Measurements from ENCODE around the gene GPR142. TPM values are rescaled to one million over a fixed set of nuclear protein-coding genes. Genes with fewer than 3 reads are reported as not detected.

Gene GPR142
- total and polyA plus RNA-seq, 4 donors, result 0.05 to 0.08 TPM; not detected in 2

DNA sequence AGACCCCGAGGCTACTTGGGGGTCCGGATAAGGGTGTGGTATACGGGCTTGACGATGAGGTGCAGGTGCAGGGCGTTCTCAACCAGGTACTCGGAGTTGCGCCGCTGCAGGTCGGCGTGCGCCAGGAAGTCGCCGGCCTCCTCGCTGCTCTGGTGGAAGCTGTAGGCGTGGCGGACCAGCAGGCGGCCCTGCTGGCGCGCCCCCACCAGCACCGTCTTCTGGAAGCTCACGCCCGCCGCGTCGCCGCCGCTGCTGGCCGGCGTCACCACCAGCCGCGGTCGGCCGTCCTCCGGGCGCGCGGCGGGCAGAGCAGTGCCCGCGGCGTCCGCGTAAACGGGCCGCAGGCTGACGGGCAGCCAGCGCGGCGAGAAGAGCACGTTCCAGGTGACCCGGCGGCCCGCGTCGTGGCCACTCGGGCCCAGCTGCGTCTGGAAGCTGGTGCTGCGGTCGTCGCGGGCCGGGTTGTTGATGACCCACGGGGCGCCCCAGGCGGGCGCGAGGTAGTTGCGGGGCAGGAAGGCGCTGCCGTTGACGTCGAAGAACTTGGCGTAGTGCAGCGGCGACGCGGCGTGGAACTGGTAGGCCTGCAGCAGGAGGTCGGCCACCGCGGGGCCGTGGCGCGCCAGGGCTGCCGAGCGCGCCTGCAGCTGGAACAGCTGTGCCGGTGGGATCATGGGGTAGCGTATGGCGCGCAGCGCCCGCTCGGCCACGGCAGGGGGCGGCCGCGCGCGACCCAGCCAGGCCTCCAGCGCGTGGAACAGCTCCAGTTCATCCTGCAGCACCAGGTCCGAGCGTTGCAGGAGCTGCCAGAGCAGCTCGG lies 10.4 kb upstream of the GPR142 start:
- TF ChIP-seq, protein P1, sequence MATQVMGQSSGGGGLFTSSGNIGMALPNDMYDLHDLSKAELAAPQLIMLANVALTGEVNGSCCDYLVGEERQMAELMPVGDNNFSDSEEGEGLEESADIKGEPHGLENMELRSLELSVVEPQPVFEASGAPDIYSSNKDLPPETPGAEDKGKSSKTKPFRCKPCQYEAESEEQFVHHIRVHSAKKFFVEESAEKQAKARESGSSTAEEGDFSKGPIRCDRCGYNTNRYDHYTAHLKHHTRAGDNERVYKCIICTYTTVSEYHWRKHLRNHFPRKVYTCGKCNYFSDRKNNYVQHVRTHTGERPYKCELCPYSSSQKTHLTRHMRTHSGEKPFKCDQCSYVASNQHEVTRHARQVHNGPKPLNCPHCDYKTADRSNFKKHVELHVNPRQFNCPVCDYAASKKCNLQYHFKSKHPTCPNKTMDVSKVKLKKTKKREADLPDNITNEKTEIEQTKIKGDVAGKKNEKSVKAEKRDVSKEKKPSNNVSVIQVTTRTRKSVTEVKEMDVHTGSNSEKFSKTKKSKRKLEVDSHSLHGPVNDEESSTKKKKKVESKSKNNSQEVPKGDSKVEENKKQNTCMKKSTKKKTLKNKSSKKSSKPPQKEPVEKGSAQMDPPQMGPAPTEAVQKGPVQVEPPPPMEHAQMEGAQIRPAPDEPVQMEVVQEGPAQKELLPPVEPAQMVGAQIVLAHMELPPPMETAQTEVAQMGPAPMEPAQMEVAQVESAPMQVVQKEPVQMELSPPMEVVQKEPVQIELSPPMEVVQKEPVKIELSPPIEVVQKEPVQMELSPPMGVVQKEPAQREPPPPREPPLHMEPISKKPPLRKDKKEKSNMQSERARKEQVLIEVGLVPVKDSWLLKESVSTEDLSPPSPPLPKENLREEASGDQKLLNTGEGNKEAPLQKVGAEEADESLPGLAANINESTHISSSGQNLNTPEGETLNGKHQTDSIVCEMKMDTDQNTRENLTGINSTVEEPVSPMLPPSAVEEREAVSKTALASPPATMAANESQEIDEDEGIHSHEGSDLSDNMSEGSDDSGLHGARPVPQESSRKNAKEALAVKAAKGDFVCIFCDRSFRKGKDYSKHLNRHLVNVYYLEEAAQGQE (IDR thresholded peaks at IDR 0.05), result no peak
- Histone ChIP-seq H3K9ac (ENCODE audit: low read depth in 1 of 2, low read length in 2 of 2) (no peak overlapping the region), H3K4me3 (ENCODE audit: low read depth in 1 of 3, low read length in 3 of 3) (peak overlapping the region in 1 of 3 donors; percentile 20), H3K9me3 (ENCODE audit: control insufficient read depth in 4 of 4, low read length in 3 of 4) (no peaks in the 10 kb centered on the region), H3K4me1 (ENCODE audit: control insufficient read depth in 4 of 4, insufficient read depth in 4 of 4, low read length in 3 of 4) (peaks cover 2 to 11% (median 6%) of the 10 kb centered on the region in 4 donors), H3K27me3 (ENCODE audit: control insufficient read depth in 4 of 4, insufficient read depth in 4 of 4, low read length in 3 of 4) (peaks cover 3 to 8% (median 6%) of the 10 kb centered on the region in 4 donors), H3K27ac (ENCODE audit: low read depth in 1 of 2, low read length in 2 of 2) (no peak overlapping the region), H3K36me3 (ENCODE audit: control insufficient read depth in 4 of 4, insufficient read depth in 3 of 4, low read depth in 1 of 4, low read length in 3 of 4) (no peaks in the 10 kb centered on the region)
- 4% methylated on average over 105 of the region's 105 CpGs for WGBS
- DNase-seq (ENCODE audit: low spot score), result no peak

GRCh38 chr17:74357466-74357809 lies 9.9 kb upstream of the GPR142 start:
- 19% methylated on average over 32 of the region's 32 CpGs for WGBS
- peaks cover 2 to 11% (median 6%) of the 10 kb centered on the region in 4 donors for H3K4me1 ChIP-seq (ENCODE audit: control insufficient read depth in 4 of 4, insufficient read depth in 4 of 4, low read length in 3 of 4)

DNA sequence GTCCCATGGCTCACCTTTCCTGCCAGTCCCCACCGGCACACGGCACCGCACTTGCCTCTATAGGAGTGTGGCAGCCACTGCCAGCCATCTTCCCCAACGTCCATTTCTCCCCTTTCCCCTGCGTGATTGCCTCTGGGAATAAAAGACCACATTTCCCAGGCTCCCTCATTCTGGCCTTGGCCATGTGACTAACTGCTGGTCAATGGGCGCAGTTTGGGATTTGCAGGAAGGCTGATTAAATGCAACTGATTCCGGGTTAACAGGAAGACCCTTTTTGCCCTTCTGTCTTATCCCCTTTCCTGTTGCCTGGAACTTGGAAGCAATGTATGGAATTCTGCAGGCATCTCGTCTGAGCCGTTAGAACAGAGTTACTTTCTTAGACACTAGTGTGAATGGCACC lies 8.6 kb upstream of the GPR142 start:
- H3K27ac ChIP-seq (ENCODE audit: low read depth in 1 of 2, low read length in 2 of 2), result no peak overlapping the region
- no peaks in the 10 kb centered on the region for H3K36me3 ChIP-seq (ENCODE audit: control insufficient read depth in 4 of 4, insufficient read depth in 3 of 4, low read depth in 1 of 4, low read length in 3 of 4)
- H3K4me1 ChIP-seq (ENCODE audit: control insufficient read depth in 4 of 4, insufficient read depth in 4 of 4, low read length in 3 of 4), result peaks cover 2 to 11% (median 6%) of the 10 kb centered on the region in 4 donors
- no peaks in the 10 kb centered on the region for H3K9me3 ChIP-seq (ENCODE audit: control insufficient read depth in 4 of 4, low read length in 3 of 4)
- no peak overlapping the region for H3K9ac ChIP-seq (ENCODE audit: low read depth in 1 of 2, low read length in 2 of 2)
- no peak overlapping the region for H3K4me3 ChIP-seq (ENCODE audit: low read depth in 1 of 3, low read length in 3 of 3)
- DNase-seq (ENCODE audit: low spot score), result no peak
- H3K27me3 ChIP-seq (ENCODE audit: control insufficient read depth in 4 of 4, insufficient read depth in 4 of 4, low read length in 3 of 4), result peaks cover 0 to 8% (median 2%) of the 10 kb centered on the region in 4 donors
- WGBS, result 66% methylated on average over 9 of the region's 9 CpGs
- TF ChIP-seq HNF4A (conservative IDR thresholded peaks at IDR 0.05), result no peak
- no peak for TF ChIP-seq YY1 (IDR thresholded peaks at IDR 0.05)
- no peak for TF ChIP-seq CTCF (IDR thresholded peaks at IDR 0.05; ENCODE audit: low read depth, low read length, missing input control)
- TF ChIP-seq, protein P1 (IDR thresholded peaks at IDR 0.05), result no peak
- TF ChIP-seq MAX (IDR thresholded peaks at IDR 0.05), result no peak
- TF ChIP-seq EGR1 (IDR thresholded peaks at IDR 0.05; ENCODE audit: low read depth in 2 of 2), result no peak
- TF ChIP-seq FOXA2 (IDR thresholded peaks at IDR 0.05), result no peak
- no peak for TF ChIP-seq RAD21 (IDR thresholded peaks at IDR 0.05)
- TF ChIP-seq TAF1 (conservative IDR thresholded peaks at IDR 0.05), result no peak
- no peak for TF ChIP-seq NR2F2 (IDR thresholded peaks at IDR 0.05)
- no peak for TF ChIP-seq FOXA1 (IDR thresholded peaks at IDR 0.05)

More at GRCh38 chr17:74357466-74357809, 9.9 kb upstream of the GPR142 start:
- Histone ChIP-seq H3K4me3 (ENCODE audit: low read depth in 1 of 3, low read length in 3 of 3) (peak overlapping the region in 1 of 3 donors; percentile 20), H3K27me3 (ENCODE audit: control insufficient read depth in 4 of 4, insufficient read depth in 4 of 4, low read length in 3 of 4) (peaks cover 1 to 8% (median 6%) of the 10 kb centered on the region in 4 donors), H3K9me3 (ENCODE audit: control insufficient read depth in 4 of 4, low read length in 3 of 4) (no peaks in the 10 kb centered on the region), H3K27ac (ENCODE audit: low read depth in 1 of 2, low read length in 2 of 2) (no peak overlapping the region), H3K36me3 (ENCODE audit: control insufficient read depth in 4 of 4, insufficient read depth in 3 of 4, low read depth in 1 of 4, low read length in 3 of 4) (no peaks in the 10 kb centered on the region), H3K9ac (ENCODE audit: low read depth in 1 of 2, low read length in 2 of 2) (no peak overlapping the region)
- TF ChIP-seq, protein P2, sequence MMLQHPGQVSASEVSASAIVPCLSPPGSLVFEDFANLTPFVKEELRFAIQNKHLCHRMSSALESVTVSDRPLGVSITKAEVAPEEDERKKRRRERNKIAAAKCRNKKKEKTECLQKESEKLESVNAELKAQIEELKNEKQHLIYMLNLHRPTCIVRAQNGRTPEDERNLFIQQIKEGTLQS (IDR thresholded peaks at IDR 0.05), result no peak
- TF ChIP-seq FOXA2 (IDR thresholded peaks at IDR 0.05), result no peak
- TF ChIP-seq EGR1 (IDR thresholded peaks at IDR 0.05; ENCODE audit: low read depth in 2 of 2), result no peak
- TF ChIP-seq RXRA (IDR thresholded peaks at IDR 0.05), result no peak
- no peak for TF ChIP-seq SP1 (IDR thresholded peaks at IDR 0.05)
- TF ChIP-seq, protein P3, sequence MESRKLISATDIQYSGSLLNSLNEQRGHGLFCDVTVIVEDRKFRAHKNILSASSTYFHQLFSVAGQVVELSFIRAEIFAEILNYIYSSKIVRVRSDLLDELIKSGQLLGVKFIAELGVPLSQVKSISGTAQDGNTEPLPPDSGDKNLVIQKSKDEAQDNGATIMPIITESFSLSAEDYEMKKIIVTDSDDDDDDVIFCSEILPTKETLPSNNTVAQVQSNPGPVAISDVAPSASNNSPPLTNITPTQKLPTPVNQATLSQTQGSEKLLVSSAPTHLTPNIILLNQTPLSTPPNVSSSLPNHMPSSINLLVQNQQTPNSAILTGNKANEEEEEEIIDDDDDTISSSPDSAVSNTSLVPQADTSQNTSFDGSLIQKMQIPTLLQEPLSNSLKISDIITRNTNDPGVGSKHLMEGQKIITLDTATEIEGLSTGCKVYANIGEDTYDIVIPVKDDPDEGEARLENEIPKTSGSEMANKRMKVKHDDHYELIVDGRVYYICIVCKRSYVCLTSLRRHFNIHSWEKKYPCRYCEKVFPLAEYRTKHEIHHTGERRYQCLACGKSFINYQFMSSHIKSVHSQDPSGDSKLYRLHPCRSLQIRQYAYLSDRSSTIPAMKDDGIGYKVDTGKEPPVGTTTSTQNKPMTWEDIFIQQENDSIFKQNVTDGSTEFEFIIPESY (IDR thresholded peaks at IDR 0.05), result no peak
- DNase-seq (ENCODE audit: low spot score), result no peak

All from liver (tissue), 9 donors.